NT2/D1 (cell line): ENCODE data around the gene GNG13.

Source experiments
- SUZ12 ChIP-seq: IDR thresholded peaks from 2 replicates; pipeline ENCODE4 v1.6.1; 2011; ENCODE audit not compliant: insufficient read length, insufficient read depth; ENCODE audit errors: extremely low read depth
- YY1 ChIP-seq: IDR thresholded peaks from 2 replicates; pipeline ENCODE4 v1.6.1; 2011; ENCODE audit not compliant: insufficient read length, insufficient read depth

- TF ChIP-seq SUZ12 (no peak), YY1 (no peak)
These were observed 17.0 kb downstream of the GNG13 start for GRCh38 chr16:783404-784161.
